DND-41 (cell line): ENCODE measurements around the gene OOSP4A.

Source experiments
- ATAC-seq: fragments of 200-7000 bp; cut with Tn5 transposase; 3 replicates; pipeline ENCODE4 v1.9.1; 2021; ENCODE audit warnings: low read depth; ENCODE audit not compliant: insufficient read depth
- DNase-seq: peaks from one replicate; pipeline ENCODE4 v3.0.0-alpha.2; 2020
- H2AFZ ChIP-seq: 2 replicates; pipeline ENCODE4 v1.6.0; 2012; ENCODE audit warnings: low read depth, low read length
- H3K27ac ChIP-seq: 2 replicates; pipeline ENCODE4 v1.5.1; 2012; ENCODE audit warnings: low read length, inconsistent platforms
- H3K27me3 ChIP-seq: fragments of 200-600 bp; sonication (generic); 2 replicates; pipeline ENCODE4 v1.6.0; 2012; ENCODE audit warnings: low read length, mild to moderate bottlenecking, inconsistent platforms; ENCODE audit not compliant: insufficient read depth, poor library complexity
- H3K36me3 ChIP-seq: 2 replicates; pipeline ENCODE4 v1.5.1; 2012; ENCODE audit warnings: low read length, inconsistent platforms; ENCODE audit not compliant: insufficient read depth
- H3K4me1 ChIP-seq: 2 replicates; pipeline ENCODE4 v1.5.1; 2012; ENCODE audit warnings: mild to moderate bottlenecking, low read length; ENCODE audit not compliant: insufficient read depth
- H3K4me2 ChIP-seq: 2 replicates; pipeline ENCODE4 v1.6.0; 2012; ENCODE audit warnings: mild to moderate bottlenecking, moderate library complexity, low read length, inconsistent platforms; ENCODE audit not compliant: insufficient read depth
- H3K4me3 ChIP-seq, 2 experiments: fragments of 200-600 bp in 1 of 2; shearing (Covaris generic) in 1 of 2; 2 replicates each; pipeline ENCODE4 v1.5.1; 2012 to 2016; ENCODE audit warnings: inconsistent platforms in 2 of 2, low read length in 2 of 2, mild to moderate bottlenecking in 2 of 2, low read depth in 1 of 2, moderate library complexity in 1 of 2
- H3K79me2 ChIP-seq: 2 replicates; pipeline ENCODE4 v1.6.0; 2012; ENCODE audit warnings: low read length, inconsistent platforms; ENCODE audit not compliant: insufficient read depth
- H3K9ac ChIP-seq: 2 replicates; pipeline ENCODE4 v1.6.0; 2012; ENCODE audit warnings: low read depth, mild to moderate bottlenecking, inconsistent platforms, low read length, moderate library complexity
- H3K9me3 ChIP-seq: 2 replicates; pipeline ENCODE4 v1.5.1; 2012; ENCODE audit warnings: low read length, moderate library complexity, mild to moderate bottlenecking, inconsistent platforms; ENCODE audit not compliant: insufficient read depth, severe bottlenecking
- H4K20me1 ChIP-seq: 2 replicates; pipeline ENCODE4 v1.6.0; 2012; ENCODE audit warnings: low read length; ENCODE audit not compliant: insufficient read depth
- CTCF ChIP-seq: IDR thresholded peaks from 2 replicates; pipeline ENCODE4 v1.5.1; 2012; ENCODE audit warnings: borderline replicate concordance, low read length, moderate library complexity, mild to moderate bottlenecking; ENCODE audit not compliant: poor library complexity, severe bottlenecking; ENCODE audit errors: extremely low read depth
- EZH2 ChIP-seq: IDR thresholded peaks from 3 replicates; pipeline ENCODE4 v1.6.1; 2012; ENCODE audit warnings: borderline replicate concordance, low read depth, mild to moderate bottlenecking, moderate library complexity, low read length, inconsistent platforms; ENCODE audit not compliant: severe bottlenecking

OOSP4A gene

GRCh38 chr11:60018058-60018457 lies 54.2 kb downstream of the OOSP4A start:
- no peak for ATAC-seq

More at GRCh38 chr11:60018058-60018457, 54.2 kb downstream of the OOSP4A start:
- Histone ChIP-seq H3K4me3 (no peak overlapping the region), H3K9ac (no peak overlapping the region), H3K4me1 (no peaks in the 10 kb centered on the region), H3K27ac (no peak overlapping the region), H3K79me2 (no peaks in the 10 kb centered on the region), H3K4me2 (no peak overlapping the region), H3K27me3 (no peaks in the 10 kb centered on the region), H4K20me1 (no peaks in the 10 kb centered on the region), H3K36me3 (no peaks in the 10 kb centered on the region), H2AFZ (no peak overlapping the region), H3K9me3 (no peaks in the 10 kb centered on the region)
- TF ChIP-seq EZH2 (no peak), CTCF (no peak)
- DNase-seq, result no peak
